ENCODE measurements around the gene LAMB4.

The LAMB4 gene

GRCh38 chr7:108129018-108129965, 869 bp downstream of the LAMB4 start:
- Histone ChIP-seq H3K36me3 (no peaks in the 10 kb centered on the region), H3K9me3 (no peaks in the 10 kb centered on the region), H3K4me3 (ENCODE audit: low read depth in 1 of 2, low read length in 1 of 2) (no peak overlapping the region), H3K4me1 (ENCODE audit: control insufficient read depth in 1 of 2, insufficient read depth in 1 of 2, low read depth in 1 of 2, low read length in 1 of 2) (peaks cover 0 to 4% of the 10 kb centered on the region in 2 experiments), H3K27ac (no peak overlapping the region), H3K27me3 (no peaks in the 10 kb centered on the region)
- TF ChIP-seq CTCF (IDR thresholded peaks at IDR 0.05), result no peak

- no peak for TF ChIP-seq CTCF (IDR thresholded peaks at IDR 0.05)
- H3K27me3 ChIP-seq, result no peaks in the 10 kb centered on the region
- no peaks in the 10 kb centered on the region for H3K4me1 ChIP-seq (ENCODE audit: control insufficient read depth in 1 of 2, insufficient read depth in 1 of 2, low read depth in 1 of 2, low read length in 1 of 2)
- no peaks in the 10 kb centered on the region for H3K36me3 ChIP-seq
- H3K4me3 ChIP-seq (ENCODE audit: low read depth in 1 of 2, low read length in 1 of 2), result no peak overlapping the region
- H3K9me3 ChIP-seq, result no peaks in the 10 kb centered on the region
- no peak overlapping the region for H3K27ac ChIP-seq
Observed at GRCh38 chr7:108128514-108128913, 1.6 kb downstream of the LAMB4 start.

GRCh38 chr7:108127461-108127860, 2.7 kb downstream of the LAMB4 start:
- TF ChIP-seq CTCF (IDR thresholded peaks at IDR 0.05), result no peak
- H3K4me1 ChIP-seq (ENCODE audit: control insufficient read depth in 1 of 2, insufficient read depth in 1 of 2, low read depth in 1 of 2, low read length in 1 of 2), result no peaks in the 10 kb centered on the region
- no peaks in the 10 kb centered on the region for H3K27me3 ChIP-seq
- H3K27ac ChIP-seq, result no peak overlapping the region
- H3K9me3 ChIP-seq, result no peaks in the 10 kb centered on the region
- no peaks in the 10 kb centered on the region for H3K36me3 ChIP-seq
- H3K4me3 ChIP-seq (ENCODE audit: low read depth in 1 of 2, low read length in 1 of 2), result no peak overlapping the region

- Histone ChIP-seq H3K9me3 (no peaks in the 10 kb centered on the region), H3K4me3 (ENCODE audit: low read depth in 1 of 2, low read length in 1 of 2) (no peak overlapping the region)
- no peak for TF ChIP-seq CTCF (IDR thresholded peaks at IDR 0.05)
Observed at GRCh38 chr7:108124820-108125219, 5.3 kb downstream of the LAMB4 start.

GRCh38 chr7:108122181-108122580, 8.0 kb downstream of the LAMB4 start:
- no peak overlapping the region for H3K4me3 ChIP-seq (ENCODE audit: low read depth in 1 of 2, low read length in 1 of 2)

More at GRCh38 chr7:108124820-108125219, 5.3 kb downstream of the LAMB4 start:
- Histone ChIP-seq H3K36me3 (no peaks in the 10 kb centered on the region), H3K27me3 (no peaks in the 10 kb centered on the region), H3K27ac (no peak overlapping the region), H3K4me1 (ENCODE audit: control insufficient read depth in 1 of 2, insufficient read depth in 1 of 2, low read depth in 1 of 2, low read length in 1 of 2) (no peaks in the 10 kb centered on the region)

More at GRCh38 chr7:108122181-108122580, 8.0 kb downstream of the LAMB4 start:
- H3K9me3 ChIP-seq, result no peaks in the 10 kb centered on the region
- no peaks in the 10 kb centered on the region for H3K27me3 ChIP-seq
- TF ChIP-seq CTCF (IDR thresholded peaks at IDR 0.05), result no peak
- H3K36me3 ChIP-seq, result no peaks in the 10 kb centered on the region
- no peak overlapping the region for H3K27ac ChIP-seq
- no peaks in the 10 kb centered on the region for H3K4me1 ChIP-seq (ENCODE audit: control insufficient read depth in 1 of 2, insufficient read depth in 1 of 2, low read depth in 1 of 2, low read length in 1 of 2)

All from neutrophil (primary cell).